PFSK-1 (cell line): ENCODE measurements around the gene FGD4.

Experiments
- POLR2AphosphoS5 ChIP-seq: IDR thresholded peaks from 2 replicates; pipeline ENCODE4 v1.6.1; 2012; ENCODE audit warnings: low read depth, mild to moderate bottlenecking, control low read depth, low read length, moderate library complexity
- TAF1 ChIP-seq: IDR thresholded peaks from 2 replicates; pipeline ENCODE4 v1.6.1; 2012; ENCODE audit warnings: low read length, control low read depth, borderline replicate concordance; ENCODE audit not compliant: insufficient read depth

- TF ChIP-seq POLR2AphosphoS5 (no peak), TAF1 (no peak)
Measured at GRCh38 chr12:32440120-32440865, 40.9 kb downstream of the FGD4 start.
